NOMO-1 treated with DMSO at 0.1 percent for 48 hours (cell line): ENCODE measurements around the gene LRRC56.
"Not testable (repeated sequence)": the region's sequence is repeated elsewhere in the genome, so short reads cannot be mapped to it uniquely, and the experiment has no call there.

Experiments used
- DNase-seq: peaks from one replicate; lab custom pipeline; 2025; ENCODE audit not compliant: unreplicated experiment; lab: John Stamatoyannopoulos, UW

Gene LRRC56

GRCh38 chr11:573146-573759 is 35.9 kb downstream of the LRRC56 start:
- no peak for DNase-seq

GRCh38 chr11:574031-574570 is 36.8 kb downstream of the LRRC56 start:
- not testable (repeated sequence) for DNase-seq

- DNase-seq, result no peak
Observed at GRCh38 chr11:574632-575312, 37.4 kb downstream of the LRRC56 start.

- DNase-seq, result peak; percentile 35
Observed at GRCh38 chr11:575313-575995, 38.1 kb downstream of the LRRC56 start.

- DNase-seq, result peak; percentile 91
Observed at GRCh38 chr11:575996-576768, 38.9 kb downstream of the LRRC56 start, which contains the start of gene PHRF1. TSS of gene PHRF1 (plus strand) at chr11:576470. CDS start at chr11:581513, 5,043 bp downstream.

- DNase-seq, result no peak
Observed at GRCh38 chr11:576811-577610, 39.7 kb downstream of the LRRC56 start.

GRCh38 chr11:577611-577894 is 40.2 kb downstream of the LRRC56 start:
- DNase-seq, result no peak

- no peak for DNase-seq
Observed at GRCh38 chr11:578276-579035, 41.1 kb downstream of the LRRC56 start.

- DNase-seq, result no peak
Observed at GRCh38 chr11:579830-580601, 42.7 kb downstream of the LRRC56 start.

- DNase-seq, result no peak
Observed at GRCh38 chr11:581342-581741, 44.0 kb downstream of the LRRC56 start.

GRCh38 chr11:581752-582151 is 44.4 kb downstream of the LRRC56 start:
- no peak for DNase-seq

GRCh38 chr11:584287-584686 is 47.0 kb downstream of the LRRC56 start:
- DNase-seq, result no peak

- DNase-seq, result no peak
Observed at GRCh38 chr11:586376-587316, 49.3 kb downstream of the LRRC56 start.

- DNase-seq, result no peak
Observed at GRCh38 chr11:587546-587945, 50.2 kb downstream of the LRRC56 start.

- DNase-seq, result peak; percentile 91
Observed at GRCh38 chr11:587978-588380, 50.7 kb downstream of the LRRC56 start.

GRCh38 chr11:589798-590197 is 52.5 kb downstream of the LRRC56 start:
- DNase-seq, result no peak

- DNase-seq, result no peak
Observed at GRCh38 chr11:590997-591396, 53.7 kb downstream of the LRRC56 start.

GRCh38 chr11:592501-592900 is 55.2 kb downstream of the LRRC56 start:
- no peak for DNase-seq
